GM18858 (cell line): ENCODE results near the gene HECTD4.

Source experiments
- ATAC-seq: cut with Tn5 transposase; IDR thresholded peaks from one replicate; pipeline ENCODE4 v1.9.1; 2021; ENCODE audit not compliant: unreplicated experiment

The HECTD4 gene

DNA sequence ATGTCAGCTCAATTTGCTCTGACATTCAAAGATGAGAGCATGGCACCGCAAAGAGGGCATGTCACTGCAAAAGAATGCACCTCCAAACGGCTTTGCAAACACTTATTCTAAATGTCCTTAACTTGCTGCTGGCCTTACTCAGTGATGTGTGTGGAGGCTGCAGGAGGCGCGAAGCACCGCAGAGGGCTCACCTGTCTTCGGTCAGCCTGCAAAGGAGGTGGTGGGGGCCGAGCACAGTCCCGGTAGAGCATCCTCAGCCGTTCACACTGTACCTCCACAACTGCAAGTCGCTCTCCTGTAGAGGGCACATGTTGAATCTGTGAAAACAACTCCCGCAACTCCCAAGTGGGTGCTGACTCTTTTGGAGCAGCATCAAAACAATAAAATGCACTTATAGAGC lies 163.0 kb downstream of the HECTD4 start:
- no peak for ATAC-seq

DNA sequence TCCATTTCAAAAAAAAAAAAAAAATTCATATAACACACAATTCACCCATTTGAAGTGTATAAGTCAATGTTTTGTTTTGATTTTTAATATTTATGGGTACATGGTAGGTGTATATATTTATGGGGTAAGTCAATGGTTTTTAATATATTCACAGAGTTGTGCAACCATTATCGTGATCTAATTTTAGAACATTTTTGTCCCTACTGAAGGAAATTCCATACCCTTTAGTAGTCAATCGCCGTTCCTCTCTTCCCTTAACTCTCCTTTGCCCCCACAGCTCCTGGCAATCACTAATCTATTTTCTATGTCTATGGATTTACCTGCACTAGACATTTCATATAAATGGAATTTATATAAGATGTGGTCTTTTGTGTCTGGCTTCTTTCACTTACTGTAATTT lies 164.1 kb downstream of the HECTD4 start:
- no peak for ATAC-seq

DNA sequence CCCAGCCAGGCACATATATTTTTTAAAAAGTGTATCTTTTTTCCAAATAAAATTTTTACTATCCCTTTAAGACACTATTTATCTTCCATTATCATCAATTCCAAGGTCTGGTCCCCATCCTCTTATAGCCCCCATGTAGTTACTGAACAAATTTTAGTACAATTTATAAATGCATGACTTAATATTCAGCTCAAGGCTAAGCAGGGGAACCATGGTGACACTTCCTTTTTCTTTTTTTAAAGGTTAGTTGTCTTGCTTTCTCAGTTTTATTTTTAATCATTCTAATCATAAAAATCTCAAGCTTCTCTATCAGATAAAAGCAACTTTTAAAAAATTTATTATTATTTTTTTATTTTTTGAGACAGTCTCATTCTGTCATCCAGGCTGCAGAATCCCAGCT lies 164.6 kb downstream of the HECTD4 start:
- ATAC-seq = no peak

DNA sequence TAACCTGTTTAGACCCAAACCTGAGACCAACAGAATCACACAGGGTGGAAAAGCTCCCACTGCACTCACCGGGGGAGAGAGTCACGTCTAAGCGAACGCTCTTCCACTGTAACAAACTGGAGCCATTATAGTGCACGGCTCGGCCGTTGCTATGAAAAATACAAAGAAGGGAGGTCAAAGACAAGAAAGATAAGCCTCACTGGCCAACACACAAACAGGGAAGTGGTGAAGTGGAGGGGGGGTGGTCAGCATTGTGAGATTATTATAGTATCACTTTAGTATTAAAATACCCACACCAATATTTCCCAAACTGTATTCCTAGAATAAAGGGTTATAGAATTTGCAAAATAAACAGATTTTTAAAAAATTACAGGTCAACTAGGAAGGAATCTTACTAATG lies 166.0 kb downstream of the HECTD4 start:
- ATAC-seq = no peak

DNA sequence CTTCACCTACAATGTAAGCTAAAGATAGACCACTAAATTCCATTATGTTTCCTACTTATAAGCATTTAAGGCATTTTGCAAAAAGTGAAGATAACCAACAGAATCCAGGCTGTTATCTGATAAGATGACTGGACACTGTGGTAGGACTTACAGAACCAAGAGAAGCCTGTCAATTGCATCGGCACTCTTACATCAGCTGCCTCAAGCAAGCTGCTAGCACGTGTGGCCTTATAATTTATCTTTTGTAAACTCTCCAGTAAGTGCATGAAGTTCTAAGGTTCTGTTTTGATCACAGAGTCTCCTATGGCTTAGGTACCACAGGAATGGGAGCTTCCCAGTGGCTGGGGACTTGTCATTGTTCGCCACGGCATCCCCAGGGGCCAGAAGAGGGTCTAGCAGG lies 168.2 kb downstream of the HECTD4 start:
- ATAC-seq = no peak

DNA sequence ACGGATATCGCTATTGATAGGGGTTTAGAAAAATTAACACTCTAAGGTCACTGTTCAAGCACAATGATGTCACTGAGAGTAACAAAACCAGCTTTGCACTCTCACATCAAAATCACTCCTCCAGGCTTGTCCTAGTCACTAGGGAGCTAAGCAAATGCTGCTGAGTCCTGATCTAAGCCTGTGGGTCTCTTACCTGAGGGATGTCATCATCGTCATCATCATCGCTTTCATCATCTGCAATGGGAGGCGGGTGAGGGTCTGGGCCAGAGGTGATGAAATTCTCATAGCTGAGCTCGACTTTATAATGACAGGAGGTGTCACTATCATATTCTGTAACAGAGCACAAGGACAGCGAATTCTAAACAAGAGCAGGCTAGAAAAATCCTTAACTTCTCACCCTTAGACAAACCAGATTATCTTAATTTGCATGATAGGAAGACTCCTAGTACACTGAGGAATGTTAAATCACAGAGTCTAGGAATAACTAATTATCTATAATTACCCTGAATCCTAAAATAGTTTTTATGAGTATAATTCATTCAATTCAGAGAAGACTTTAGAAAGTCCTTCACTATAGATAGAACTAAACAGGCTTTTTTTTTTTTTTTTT lies 173.8 kb downstream of the HECTD4 start:
- ATAC-seq = no peak

DNA sequence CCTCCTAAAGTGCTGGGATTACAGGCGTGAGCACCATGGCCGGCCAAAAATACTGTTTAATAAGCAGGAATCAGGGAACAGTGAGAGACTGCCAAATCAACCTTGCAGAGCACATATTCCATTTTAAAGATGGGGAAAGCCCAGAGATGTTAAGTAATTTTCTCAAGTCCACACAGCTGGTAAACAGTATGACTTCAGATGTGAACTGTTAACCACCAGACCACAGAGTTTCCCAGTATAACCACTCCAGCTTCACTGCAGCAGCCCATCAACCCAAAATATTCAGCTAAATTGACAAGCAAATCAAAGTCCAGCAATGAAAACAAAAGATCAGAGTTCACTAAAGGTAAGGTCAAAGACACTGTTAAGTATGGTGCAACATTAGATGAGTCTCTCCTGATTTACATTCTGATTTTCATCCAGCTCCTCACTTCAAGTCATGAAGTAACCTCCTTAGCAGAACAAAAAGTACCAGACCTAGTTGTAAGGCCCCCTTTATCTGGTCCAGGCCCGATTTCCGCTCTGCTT lies 174.8 kb downstream of the HECTD4 start:
- ATAC-seq = no peak

DNA sequence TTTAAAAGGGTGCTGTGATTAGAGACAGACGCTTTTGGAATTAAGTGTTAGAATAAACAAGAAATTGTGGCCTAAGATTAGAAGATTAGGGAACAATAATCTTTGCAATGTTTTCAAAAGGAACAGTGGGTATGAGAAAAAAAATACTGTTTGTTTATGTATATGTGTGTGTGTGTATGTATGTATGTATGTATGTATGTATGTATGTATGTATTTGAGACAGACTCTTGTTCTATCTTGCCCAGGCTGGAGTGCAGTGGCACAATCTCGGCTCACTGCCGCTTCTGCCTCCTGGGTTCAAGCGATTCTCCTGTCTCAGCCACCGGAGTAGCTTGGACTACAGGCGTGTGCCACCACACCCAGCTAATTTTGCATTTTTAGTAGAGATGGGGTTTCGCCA lies 175.3 kb downstream of the HECTD4 start:
- no peak for ATAC-seq

DNA sequence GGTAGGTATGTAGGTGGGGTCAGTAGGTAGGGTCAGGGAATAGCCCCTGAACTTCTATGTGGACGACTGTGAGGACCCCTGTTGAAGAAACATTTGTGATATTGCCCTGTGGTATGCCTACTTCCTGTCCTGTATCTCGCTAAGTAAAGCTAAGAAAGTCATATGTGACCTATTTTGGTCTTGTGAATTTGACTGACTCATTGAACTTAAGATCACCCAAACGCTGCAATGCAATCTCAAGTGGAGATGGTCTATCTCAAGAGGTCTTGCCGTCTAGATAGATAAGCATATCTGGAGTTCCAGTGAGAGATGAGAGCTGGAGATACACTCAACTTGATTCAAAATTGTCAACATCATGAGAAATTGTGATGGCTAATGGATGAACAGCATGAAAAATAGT lies 183.1 kb downstream of the HECTD4 start:
- no peak for ATAC-seq

DNA sequence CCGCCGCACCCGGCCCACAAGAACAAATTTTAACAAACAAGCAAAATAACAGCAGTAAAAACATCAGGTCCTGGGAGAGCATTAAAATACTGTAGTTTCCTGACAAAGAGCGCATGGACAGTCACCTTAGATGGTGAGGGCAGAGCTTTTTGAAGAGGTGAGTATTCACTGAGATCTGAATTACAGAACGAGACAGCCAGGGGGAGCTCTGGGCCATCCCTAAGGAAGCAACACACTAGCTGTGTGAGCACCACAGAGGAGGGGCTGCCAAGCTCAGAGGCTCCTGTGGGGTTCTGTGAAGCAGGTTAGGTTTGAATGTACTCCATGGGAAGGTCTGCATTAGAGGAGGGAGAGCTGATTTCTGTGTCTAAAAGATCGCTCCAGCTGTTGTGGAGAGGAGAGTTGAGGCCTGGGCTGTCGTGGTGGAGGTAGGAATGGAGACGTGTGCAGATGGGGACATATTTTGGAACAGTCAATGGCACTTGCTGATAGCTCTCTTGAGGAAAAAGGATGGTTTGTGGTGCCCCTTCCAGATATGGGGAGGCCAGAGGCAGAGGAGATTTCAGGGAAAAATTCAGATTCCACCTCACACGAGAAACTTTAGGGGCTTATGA lies 184.0 kb downstream of the HECTD4 start:
- ATAC-seq = no peak

DNA sequence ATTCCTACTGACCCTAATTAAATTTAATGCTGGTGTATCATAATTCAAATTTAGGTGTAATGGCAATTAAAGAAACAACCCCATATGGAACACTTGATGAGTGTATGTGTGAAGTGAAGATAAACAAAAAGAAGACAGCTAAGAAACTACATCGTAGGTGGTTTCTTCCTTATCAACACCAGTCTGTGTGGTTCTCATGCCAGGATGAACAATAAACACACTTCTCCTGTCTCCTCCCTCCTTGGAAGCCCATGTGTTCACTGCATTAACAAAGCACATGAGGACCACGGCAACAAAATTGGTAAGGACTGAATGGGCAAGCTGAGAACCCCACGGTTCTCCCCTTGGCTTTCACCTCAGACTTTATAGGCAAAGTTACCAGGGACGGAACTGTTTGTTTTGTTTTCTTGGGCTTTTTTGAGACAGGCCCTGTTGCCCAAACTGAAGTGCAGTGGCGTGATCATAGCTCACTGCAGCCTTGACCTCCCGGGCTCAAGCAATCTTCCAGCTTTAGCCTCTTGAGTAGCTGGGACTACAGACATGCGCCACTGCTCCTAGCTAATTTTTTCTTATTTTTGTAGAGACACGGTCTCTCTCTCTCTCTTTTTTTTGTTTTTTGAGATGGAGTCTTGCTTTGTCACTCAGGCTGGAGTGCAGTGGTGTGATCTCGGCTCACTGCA lies 185.9 kb downstream of the HECTD4 start:
- ATAC-seq = no peak

DNA sequence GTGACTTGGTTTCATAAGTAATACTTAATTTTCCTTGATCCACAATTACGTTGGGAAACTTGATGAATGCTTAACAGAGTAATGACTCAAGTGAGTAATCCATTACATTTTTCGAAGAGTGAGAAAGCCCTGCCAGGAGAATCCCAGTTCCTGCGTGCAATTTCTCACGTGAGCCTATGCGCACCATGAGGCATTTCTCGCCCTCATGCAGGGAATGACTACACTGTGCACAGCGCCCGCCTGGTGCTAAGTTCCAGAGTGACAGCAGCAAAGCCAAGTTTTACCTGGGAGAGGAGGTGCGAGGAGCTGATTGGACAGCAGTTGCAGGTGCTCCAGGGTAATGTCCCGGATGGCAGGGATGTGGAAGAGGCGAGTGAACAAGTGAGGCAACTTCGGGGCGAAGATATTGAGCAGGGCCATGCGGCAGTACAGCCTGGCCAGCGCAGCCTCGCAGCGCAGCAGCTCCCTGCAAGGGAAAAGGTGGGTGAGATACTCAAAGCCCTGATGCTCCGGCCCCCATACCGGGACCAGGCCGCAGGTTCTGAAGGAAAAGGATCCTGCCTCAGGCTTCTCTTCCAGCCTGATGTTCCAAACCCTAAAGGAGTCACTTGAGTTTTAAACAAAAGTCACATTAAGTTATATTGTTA lies 187.5 kb downstream of the HECTD4 start:
- no peak for ATAC-seq

DNA sequence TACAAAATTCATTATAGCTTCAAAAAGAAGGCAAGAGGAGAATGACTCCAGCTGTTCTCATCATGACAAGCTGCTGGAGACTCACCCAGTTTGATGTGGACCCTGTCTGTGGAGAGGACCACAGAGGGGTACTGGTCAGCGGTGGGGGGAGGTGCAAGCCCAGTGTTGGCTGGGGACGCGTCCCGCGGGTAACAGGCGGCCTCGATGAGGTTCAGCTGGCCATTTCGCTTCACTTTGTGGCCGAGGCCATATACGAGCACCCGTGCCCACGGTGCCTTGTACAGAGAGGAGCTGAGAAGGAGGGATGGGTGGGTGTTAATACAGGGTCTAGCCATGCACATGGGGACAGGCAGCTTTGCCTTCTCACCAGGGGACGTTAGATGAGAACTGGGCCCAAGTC lies 189.8 kb downstream of the HECTD4 start:
- ATAC-seq = no peak

DNA sequence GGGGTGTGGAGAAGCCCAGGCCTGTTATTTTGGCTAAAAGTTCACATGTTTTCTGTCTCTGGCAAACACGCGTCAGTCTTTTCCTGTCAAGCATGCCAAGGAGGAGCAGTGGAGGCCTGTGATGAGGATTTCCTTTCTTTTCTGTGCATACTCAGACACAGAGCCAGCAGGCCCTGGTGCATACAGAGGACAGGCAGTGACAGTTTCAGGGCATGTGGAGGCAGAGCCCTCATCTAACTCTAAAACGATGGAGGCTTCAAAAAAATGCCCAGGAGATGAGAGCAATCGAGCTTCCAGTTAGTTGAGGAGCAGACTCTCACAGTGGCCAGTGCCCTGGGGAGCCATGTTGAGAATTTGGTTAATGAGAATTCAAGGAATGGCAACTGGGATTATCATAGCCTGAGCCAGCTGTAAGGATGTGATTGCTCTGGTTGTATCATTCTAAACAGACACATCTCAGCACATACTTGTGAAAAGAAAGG lies 190.3 kb downstream of the HECTD4 start:
- no peak for ATAC-seq

DNA sequence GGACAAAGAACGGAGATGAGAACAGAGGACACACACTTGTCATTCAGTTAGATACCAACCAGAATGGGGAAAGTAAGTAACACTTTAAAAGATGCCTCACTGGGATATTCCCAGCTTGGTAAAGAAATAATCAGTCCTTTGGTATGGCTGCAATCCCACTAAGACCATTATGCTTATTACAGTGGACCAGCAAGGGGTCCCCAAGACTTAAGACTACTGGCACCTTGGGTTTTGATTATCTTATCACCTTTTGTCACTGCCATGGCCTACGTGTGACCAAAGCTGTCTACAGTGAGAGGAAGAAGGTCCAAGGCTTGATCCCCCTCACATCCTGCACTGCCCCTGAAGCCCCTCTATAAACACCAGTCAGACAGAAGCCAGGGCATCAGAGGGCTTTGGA lies 191.0 kb downstream of the HECTD4 start:
- no peak for ATAC-seq

DNA sequence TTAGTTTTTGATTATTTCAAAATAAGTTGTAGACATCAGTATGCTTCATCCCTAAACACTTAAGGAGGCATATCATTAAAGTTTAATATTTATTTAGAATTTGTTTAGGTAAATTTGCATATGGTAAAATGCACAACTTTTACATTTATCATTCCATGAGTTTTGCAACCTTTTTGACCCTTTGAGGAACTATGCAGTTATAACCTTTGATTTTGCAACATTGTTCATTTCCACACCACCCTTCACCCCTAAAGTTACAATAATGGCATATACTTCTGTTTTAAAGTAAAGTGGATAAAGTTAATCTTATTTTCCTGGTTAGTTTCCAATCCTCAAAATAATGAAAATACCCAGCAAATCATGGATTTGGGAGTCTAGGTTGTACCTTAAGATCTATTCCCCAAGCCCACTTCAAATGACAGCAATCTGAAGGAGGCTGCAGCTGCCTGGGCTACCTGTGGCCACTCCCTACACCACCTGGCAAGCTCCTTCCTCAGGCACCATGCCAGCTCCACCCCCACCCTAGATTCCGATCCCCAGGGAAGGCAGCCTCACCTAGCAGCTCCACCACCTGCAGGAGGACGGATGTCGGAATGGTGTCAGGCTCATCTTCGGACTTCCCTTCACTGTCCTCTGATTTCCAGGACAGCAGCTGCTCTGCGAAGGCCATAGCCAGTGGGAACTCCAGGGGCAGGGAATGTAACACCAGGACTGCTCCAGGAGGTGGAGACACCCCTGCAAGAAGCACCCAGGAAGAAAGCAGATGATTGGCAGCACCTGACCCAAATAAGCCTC lies 191.8 kb downstream of the HECTD4 start:
- ATAC-seq = no peak

DNA sequence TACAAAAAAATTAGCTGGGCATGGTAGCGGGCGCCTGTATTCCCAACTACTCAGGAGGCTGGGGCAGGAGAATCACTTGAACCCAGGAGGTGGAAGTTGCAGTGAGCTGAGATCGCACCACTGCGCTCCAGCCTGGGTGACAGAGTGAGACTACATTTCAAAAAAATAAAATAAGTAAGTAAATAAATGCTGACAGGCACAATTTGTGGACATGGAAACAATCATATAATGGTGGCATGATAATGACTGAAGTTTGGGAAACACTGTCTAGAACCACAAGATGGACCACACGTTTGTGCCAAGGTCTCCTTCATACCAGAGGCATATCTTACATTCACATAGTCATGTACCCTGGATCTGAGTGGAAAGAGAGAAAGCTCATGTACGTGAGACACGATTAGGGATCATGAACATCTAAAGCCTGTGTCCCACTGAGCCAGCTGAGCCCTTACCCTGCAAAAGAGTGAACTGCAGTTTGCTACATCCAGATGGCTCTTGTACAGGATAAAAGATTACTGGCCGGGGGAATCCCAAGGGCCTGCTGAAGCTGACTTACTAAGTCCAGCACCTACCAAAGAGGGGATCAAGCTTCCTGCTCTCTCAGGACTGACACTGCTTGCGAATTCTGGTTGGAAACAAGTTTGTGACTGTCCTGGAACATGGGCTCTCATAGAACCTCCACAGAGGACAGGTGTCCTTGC lies 194.0 kb downstream of the HECTD4 start:
- no peak for ATAC-seq

DNA sequence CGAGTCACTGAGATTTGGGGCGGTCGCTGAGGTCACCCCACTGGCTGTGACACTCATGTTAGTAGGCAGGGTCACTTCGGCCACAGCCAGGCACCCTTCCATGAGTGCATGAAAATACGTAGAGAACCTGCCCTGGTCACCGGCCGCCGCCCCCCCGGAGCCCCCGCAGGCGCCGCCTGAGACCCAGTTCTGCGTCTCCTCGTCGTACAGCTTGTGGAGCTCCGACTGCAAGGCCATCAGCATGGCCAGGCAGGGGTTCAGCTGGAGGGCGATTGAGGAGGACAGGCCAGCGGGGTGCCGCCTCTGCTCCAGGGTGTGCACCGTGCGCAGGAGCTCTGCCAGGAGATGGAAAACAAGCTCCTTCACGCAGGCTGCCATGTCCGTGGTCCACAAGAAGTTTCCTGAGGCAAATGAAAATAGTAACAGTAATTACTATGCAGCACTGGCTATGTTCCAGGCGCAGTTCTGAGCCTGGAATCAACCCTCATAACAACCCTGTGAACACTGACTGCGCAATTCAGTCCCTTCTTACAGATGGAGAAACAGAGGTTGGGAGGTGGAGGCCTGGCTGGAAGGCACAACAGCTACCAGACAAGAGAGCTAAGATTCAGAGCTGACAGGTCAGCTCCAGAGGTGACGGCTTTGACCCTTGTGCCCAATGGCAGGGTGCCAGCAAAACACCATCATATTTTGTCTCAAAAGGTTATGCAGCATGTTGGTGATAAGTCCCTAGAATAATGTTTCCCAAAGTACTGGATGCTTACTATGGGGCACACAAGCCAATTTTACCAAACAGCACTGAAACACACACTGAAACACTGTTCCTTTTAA lies 196.9 kb downstream of the HECTD4 start:
- no peak for ATAC-seq

DNA sequence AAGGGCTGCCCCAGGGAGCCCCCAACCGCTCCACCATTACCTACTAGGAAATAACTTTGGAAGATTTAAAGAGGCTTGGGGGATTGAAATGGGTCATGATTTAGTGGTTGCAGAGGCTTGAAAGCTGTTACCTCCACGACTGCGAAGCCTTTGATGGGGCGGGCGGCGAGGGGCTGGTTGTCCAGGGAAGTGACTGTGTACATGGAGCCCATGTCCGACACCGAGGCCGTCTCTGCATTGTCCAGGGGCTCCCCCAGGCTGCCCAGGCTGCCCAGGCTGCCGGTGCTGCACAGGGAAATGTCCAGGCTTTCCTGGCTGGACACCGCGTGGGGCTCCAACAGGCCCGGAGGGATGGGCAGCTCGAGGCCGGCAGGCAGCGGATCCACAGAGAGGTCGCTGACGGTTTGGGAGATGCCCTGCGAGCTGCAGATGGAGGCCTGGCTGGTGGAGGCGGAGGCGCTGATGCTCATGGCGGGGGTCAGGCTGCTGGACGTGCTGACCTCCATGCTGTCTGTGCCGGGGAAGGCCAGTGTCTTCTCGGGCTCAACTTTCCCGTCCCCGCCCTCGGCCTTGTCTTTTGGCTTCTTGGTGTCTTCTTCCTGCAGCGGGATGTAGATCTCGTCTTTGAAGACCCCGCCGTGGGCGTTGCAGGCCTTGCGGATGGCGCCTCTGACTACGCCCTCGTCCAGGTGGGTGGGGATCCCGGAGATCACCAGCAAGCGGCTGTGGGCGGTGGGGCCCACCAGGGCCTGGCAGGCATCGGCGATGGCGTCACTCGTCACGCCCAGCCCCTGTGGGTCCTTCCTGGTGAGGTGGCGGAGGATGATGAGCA lies 198.0 kb downstream of the HECTD4 start:
- no peak for ATAC-seq
